AG04450 (cell line): ENCODE measurements around the gene PARD3B. TPM values are rescaled to one million over a fixed set of nuclear protein-coding genes. Genes with fewer than 3 reads are reported as not detected.

Experiments
- CTCF ChIA-PET: fragments of 300-600, 350-600 bp; formaldehyde crosslinking; extraction: SDS; loops from one replicate; lab custom pipeline; 2022; ENCODE audit warnings: antibody characterized with exemption, inconsistent platforms; lab: Charles Lee
- POLR2A ChIA-PET: fragments of 350-600 bp; formaldehyde crosslinking; extraction: SDS; loops from one replicate; lab custom pipeline; 2021; ENCODE audit warnings: antibody characterized with exemption, inconsistent platforms; lab: Yijun Ruan, JAX
- DNase-seq: peaks from one replicate; pipeline ENCODE4 v3.0.0-alpha.2; 2011; ENCODE audit warnings: low read depth, low spot score
- H3K27ac ChIP-seq: one replicate; pipeline ENCODE4 v1.5.1; 2012; ENCODE audit warnings: low read depth, low read length, control low read depth
- H3K27me3 ChIP-seq: one replicate; pipeline ENCODE4 v1.6.0; 2012; ENCODE audit warnings: low read length; ENCODE audit not compliant: control insufficient read depth, insufficient read depth
- H3K4me3 ChIP-seq: 2 replicates; pipeline ENCODE4 v1.5.1; 2011; ENCODE audit warnings: mild to moderate bottlenecking, low read depth, low read length, control low read depth
- H3K9me3 ChIP-seq: 2 replicates; pipeline ENCODE4 v1.5.1; 2012; ENCODE audit warnings: low read length; ENCODE audit not compliant: control insufficient read depth, insufficient read depth
- polyA plus RNA-seq: library from polyadenylated mRNA; depleted of rRNA; stranded (reverse); fragments of >200 nt; gene quantifications from 2 replicates; pipeline ENCODE4 v1.2.3, GENCODE V29; 2011
- TF ChIP-seq, protein P1 (sequence below): IDR thresholded peaks from 2 replicates; pipeline ENCODE4 v1.5.1; 2011; ENCODE audit warnings: low read depth, low read length, control low read depth, inconsistent platforms

The PARD3B gene
- polyA plus RNA-seq, 1 experiment, result 8.5 TPM

DNA sequence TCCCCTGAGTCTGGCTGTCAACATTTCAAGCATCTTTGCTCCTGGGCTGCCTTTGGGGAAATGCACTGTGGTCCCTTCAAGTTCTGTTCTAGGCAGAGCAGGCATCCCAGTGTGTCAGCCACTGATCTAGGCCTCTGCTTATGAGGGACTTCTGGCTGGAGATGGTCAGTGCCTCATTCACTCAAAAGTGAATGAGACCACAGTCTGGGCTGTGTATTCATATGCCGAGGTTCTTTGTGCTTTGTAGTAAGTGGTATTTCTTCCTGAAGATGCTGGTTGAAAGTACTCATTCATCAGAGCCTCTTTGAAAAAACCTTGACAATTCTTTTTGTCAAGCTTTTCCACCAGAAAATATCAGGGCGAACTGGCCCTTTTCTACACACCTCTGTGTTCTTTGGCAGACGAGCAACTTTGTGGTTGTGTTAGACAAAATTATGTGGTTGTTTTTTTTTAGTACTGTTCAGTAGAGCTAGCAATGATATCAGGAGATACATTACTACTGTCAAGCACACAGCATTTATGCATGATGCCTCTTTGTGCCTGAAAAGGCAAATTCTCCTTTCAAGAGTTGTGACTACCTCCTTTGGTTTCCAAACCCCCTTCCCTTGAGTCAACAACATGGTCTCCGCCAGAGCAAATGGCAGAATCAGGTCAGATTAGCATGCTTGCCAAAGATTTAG is 626.1 kb downstream of the PARD3B start:
- H3K27ac ChIP-seq, result no peak overlapping the region
- POLR2A ChIA-PET, result no interaction called here
- H3K4me3 ChIP-seq, result no peak overlapping the region
- DNase-seq, result no peak
- no peaks in the 10 kb centered on the region for H3K27me3 ChIP-seq
- TF ChIP-seq, protein P1, sequence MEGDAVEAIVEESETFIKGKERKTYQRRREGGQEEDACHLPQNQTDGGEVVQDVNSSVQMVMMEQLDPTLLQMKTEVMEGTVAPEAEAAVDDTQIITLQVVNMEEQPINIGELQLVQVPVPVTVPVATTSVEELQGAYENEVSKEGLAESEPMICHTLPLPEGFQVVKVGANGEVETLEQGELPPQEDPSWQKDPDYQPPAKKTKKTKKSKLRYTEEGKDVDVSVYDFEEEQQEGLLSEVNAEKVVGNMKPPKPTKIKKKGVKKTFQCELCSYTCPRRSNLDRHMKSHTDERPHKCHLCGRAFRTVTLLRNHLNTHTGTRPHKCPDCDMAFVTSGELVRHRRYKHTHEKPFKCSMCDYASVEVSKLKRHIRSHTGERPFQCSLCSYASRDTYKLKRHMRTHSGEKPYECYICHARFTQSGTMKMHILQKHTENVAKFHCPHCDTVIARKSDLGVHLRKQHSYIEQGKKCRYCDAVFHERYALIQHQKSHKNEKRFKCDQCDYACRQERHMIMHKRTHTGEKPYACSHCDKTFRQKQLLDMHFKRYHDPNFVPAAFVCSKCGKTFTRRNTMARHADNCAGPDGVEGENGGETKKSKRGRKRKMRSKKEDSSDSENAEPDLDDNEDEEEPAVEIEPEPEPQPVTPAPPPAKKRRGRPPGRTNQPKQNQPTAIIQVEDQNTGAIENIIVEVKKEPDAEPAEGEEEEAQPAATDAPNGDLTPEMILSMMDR, result no peak
- CTCF ChIA-PET, result no interaction called here
- peaks cover 2% of the 10 kb centered on the region; the same call in 1 of the 2 replicates for H3K9me3 ChIP-seq

DNA sequence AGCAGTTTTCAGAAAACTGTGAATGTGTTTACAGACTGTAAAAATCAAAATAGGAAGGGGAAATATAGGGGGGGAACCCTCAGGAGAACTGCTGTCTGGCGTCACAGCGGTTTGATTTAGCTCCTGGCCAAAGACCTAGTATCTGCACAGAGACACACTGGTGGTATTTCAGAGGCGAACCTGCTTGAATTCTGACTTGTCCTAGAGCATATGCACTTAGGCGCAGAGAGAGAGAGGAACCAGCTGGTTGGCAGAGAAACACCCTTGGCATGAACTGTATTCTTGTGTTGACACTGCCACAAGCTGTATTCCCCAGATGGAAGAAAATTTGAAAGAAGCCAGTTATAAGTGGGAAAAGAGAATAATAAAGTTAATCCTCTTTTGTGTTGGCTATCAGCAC is 630.6 kb downstream of the PARD3B start:
- Histone ChIP-seq H3K27me3 (no peaks in the 10 kb centered on the region), H3K27ac (no peak overlapping the region), H3K9me3 (no peaks in the 10 kb centered on the region), H3K4me3 (no peak overlapping the region)
- ChIA-PET CTCF (interaction anchor here (1.3 kb wide), 1 partner anchor 500 kb away, joined by 5 read pairs; no protein-coding TSS in a partner anchor), POLR2A (no interaction called here)
- no peak for DNase-seq
- TF ChIP-seq, protein P1, result no peak

GRCh38 chr2:205176546-205176945 is 631.3 kb downstream of the PARD3B start:
- no peaks in the 10 kb centered on the region for H3K27me3 ChIP-seq
- DNase-seq, result no peak
- POLR2A ChIA-PET, result no interaction called here
- no peak overlapping the region for H3K27ac ChIP-seq
- no peak overlapping the region for H3K4me3 ChIP-seq
- TF ChIP-seq, protein P1, result no peak
- H3K9me3 ChIP-seq, result no peaks in the 10 kb centered on the region
- CTCF ChIA-PET, result no interaction called here

DNA sequence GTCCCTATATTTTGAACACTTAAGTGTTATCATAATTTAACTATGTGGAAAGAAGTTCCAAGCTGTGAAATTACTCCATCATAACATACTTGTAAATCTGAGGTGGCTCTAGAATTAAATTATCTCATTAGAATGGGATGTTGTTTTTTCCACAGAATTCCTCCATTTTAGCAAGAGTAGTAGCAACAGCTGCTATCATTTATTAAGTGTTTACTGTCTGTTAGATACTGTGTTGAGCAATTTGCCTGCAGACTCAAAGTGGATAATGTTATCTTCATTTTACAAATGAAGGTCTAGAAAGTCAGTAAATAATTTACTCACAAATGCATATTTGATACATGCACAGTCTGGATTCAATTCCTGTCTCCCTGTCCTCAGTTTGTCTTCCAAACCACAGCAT is 632.3 kb downstream of the PARD3B start:
- no peaks in the 10 kb centered on the region for H3K27me3 ChIP-seq
- CTCF ChIA-PET, result interaction anchor here (1.7 kb wide), 1 partner anchor 499 kb away, joined by 4 read pairs; no protein-coding TSS in a partner anchor
- TF ChIP-seq, protein P1, result no peak
- DNase-seq, result no peak
- H3K4me3 ChIP-seq, result no peak overlapping the region
- no peaks in the 10 kb centered on the region for H3K9me3 ChIP-seq
- POLR2A ChIA-PET, result interaction anchor here (0.7 kb wide), 1 partner anchor 38 kb away, joined by 7 read pairs; no protein-coding TSS in a partner anchor
- H3K27ac ChIP-seq, result no peak overlapping the region

DNA sequence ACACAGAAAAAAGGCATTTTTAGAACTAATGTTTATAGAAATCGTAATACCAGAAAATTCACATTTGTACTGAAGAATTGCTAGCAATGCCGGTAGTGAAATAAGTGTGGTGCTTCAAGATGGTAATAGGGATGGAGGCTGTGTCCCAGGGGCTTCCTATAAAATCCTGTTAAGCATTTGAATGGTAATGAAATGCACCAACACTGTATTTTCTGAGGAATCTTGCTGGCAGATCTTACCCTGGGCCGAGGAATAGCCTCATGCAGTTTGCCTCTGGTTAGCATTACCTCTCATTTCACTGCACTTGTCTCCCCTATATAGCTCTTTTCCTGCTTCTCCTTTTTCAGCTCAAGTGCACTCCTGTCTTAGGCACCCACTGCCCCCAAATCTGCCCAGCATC is 635.5 kb downstream of the PARD3B start:
- TF ChIP-seq, protein P1, result no peak
- no peaks in the 10 kb centered on the region for H3K27me3 ChIP-seq
- H3K9me3 ChIP-seq, result no peaks in the 10 kb centered on the region
- no peak overlapping the region for H3K27ac ChIP-seq
- CTCF ChIA-PET, result no interaction called here
- no peak overlapping the region for H3K4me3 ChIP-seq
- DNase-seq, result no peak
- POLR2A ChIA-PET, result interaction anchor here (1.0 kb wide), 1 partner anchor 479 kb away, joined by 6 read pairs; no protein-coding TSS in a partner anchor
